KOPT-K1 (cell line): ENCODE results near the gene SPATS2.

Experiments
- H3K27ac ChIP-seq: fragments of 200-600 bp; sonication (generic); 2 replicates; pipeline ENCODE4 v1.5.1; 2016; ENCODE audit warnings: antibody characterized with exemption, mild to moderate bottlenecking, low read depth, low read length; ENCODE audit not compliant: poor library complexity, severe bottlenecking
- H3K36me3 ChIP-seq: fragments of 200-600 bp; sonication (generic); 2 replicates; pipeline ENCODE4 v1.5.1; 2017; ENCODE audit warnings: antibody characterized with exemption, mild to moderate bottlenecking, low read length, moderate library complexity; ENCODE audit not compliant: insufficient read depth
- H3K9me3 ChIP-seq: fragments of 200-600 bp; sonication (generic); 2 replicates; pipeline ENCODE4 v1.5.1; 2017; ENCODE audit warnings: antibody characterized with exemption, low read length, mild to moderate bottlenecking; ENCODE audit not compliant: insufficient read depth, poor library complexity, severe bottlenecking

Gene SPATS2

DNA sequence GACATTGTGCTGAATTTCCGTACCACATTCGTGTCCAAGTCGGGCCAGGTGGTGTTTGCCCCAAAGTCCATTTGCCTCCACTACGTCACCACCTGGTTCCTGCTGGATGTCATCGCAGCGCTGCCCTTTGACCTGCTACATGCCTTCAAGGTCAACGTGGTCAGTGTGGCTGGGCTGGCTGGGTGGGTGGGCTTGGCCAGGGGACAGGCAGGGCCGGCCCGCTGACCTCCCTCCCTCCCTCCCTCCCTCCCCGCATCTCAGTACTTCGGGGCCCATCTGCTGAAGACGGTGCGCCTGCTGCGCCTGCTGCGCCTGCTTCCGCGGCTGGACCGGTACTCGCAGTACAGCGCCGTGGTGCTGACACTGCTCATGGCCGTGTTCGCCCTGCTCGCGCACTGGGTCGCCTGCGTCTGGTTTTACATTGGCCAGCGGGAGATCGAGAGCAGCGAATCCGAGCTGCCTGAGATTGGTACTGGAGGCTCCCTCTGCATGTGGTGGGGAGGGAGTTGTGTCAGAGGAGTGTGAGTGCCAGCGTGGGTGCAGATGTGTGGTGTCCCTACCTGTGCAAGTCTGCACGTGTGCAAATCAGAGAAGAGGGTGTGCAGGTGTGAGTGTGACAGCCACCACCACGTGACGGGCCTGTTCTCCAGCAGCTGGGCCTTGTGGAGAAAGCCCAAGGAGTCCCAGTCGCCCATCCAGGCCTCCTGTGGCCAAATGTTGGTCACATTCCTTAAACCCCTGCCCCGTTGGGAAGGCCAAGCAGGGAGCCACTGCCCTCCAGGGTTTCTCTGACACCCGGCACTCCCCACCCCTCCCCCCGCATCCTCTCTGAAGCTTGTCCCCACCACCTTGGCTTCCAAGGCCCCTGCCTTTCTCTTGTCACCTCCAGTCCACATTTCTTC, 176.9 kb downstream of the SPATS2 start:
- Histone ChIP-seq H3K27ac (no peak overlapping the region), H3K9me3 (no peaks in the 10 kb centered on the region)

DNA sequence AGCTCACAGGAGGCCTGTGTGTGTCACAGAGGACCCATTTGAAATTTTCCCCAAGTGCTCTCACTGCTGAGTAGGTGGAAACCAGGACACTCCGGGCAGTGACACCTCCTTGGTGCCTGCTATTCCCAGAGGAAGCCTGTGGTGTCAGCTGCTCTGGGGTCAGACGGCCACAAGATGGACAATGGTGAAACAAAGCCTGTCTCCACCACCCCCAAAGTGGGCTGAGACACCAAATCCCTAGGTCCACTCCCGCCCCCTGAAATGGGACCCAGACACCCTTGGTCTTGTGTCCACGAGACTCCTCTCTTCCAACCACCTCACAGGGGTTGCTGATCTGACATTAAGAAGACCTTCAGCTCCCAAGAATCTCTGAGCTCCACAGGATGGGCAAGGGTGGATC, 178.6 kb downstream of the SPATS2 start:
- no peak overlapping the region for H3K27ac ChIP-seq
- no peaks in the 10 kb centered on the region for H3K9me3 ChIP-seq
- H3K36me3 ChIP-seq = no peaks in the 10 kb centered on the region

More for the DNA sequence above, 176.9 kb downstream of the SPATS2 start:
- no peaks in the 10 kb centered on the region for H3K36me3 ChIP-seq

DNA sequence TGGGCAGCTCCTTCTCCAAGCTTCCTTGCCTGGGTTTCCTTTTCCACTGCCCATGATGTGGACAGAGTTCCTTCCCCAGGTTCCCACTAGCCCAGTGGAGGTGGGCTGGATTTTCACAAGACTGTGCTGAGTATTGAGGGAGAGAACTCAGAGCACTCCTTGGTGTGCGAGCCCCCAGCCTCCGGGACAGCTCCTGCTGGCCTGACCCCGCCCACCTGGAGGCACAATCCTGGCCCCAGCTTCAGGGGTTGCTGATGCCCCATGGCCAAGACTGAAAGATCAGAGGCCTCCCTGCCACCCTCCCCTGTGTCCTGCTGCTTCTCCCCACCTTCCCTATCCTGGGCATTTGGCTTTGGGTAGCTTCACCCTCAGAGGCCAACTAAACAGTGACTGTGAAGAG, 179.2 kb downstream of the SPATS2 start:
- H3K27ac ChIP-seq = no peak overlapping the region
- H3K36me3 ChIP-seq = no peaks in the 10 kb centered on the region
- H3K9me3 ChIP-seq = no peaks in the 10 kb centered on the region

DNA sequence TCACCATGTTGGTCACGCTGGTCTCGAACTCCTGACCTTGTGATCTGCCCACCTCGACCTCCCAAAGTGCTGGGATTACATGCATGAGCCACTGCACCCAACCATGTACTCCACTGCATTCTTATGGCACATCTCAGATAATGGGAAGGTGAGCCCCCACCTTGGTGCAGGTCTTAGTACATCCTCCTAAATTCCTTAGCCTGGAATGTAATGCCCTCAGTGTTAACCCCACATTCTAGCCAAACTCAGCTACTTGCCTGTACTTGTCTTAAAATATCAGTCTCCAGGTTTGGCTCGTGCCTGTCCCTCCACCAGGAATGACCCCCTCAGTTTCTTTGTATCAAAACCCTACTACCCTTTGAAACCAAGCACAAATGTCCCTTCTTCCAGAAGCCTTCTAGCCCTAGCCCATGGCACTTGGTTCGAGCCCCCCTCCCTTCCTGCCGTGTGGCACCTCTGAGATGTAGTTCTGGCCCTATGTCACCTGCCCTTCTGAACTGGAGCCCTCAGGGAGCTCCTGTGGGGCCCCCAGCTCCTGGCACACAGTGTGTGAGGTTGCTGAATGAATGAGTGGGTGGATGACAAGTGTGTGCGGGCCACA, 179.9 kb downstream of the SPATS2 start:
- no peak overlapping the region for H3K27ac ChIP-seq
- H3K36me3 ChIP-seq = no peaks in the 10 kb centered on the region
- no peaks in the 10 kb centered on the region for H3K9me3 ChIP-seq

DNA sequence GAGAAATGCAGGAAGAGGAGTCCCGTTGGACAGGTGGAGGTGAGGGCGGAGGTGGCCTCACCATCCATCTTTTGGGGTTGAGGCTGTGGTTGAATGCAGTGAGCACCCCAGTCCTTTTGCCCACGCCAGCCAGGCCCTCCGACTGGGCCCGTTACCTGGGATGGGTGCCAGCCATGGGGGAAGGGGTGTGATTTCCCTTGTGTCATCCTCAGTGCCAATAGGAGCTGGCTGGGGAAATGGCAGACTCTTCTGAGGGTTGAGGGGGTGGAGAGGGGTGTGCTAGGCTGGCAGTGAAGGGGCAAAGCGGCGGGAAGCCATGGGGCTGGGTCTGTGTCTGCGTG, 181.2 kb downstream of the SPATS2 start:
- H3K36me3 ChIP-seq = no peaks in the 10 kb centered on the region
- H3K9me3 ChIP-seq = no peaks in the 10 kb centered on the region
- H3K27ac ChIP-seq = no peak overlapping the region

DNA sequence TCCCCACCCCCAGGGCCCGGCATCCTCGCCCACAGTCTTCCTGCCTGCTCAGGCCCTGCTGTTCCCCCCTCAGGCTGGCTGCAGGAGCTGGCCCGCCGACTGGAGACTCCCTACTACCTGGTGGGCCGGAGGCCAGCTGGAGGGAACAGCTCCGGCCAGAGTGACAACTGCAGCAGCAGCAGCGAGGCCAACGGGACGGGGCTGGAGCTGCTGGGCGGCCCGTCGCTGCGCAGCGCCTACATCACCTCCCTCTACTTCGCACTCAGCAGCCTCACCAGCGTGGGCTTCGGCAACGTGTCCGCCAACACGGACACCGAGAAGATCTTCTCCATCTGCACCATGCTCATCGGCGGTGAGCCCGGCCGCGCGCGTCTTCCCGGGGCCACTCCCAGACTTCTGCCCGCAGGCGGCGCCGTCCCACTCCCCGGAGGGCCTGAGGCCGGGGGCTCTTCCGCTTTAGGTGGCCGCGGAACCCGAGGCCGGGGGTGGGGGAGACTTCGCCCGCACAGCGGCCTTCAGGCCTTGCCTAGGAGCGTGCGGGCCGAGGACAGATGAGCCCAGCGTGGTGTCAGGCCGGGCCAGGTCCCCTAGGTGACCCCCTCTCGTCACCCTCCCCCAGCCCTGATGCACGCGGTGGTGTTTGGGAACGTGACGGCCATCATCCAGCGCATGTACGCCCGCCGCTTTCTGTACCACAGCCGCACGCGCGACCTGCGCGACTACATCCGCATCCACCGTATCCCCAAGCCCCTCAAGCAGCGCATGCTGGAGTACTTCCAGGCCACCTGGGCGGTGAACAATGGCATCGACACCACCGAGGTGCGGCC, 181.8 kb downstream of the SPATS2 start:
- no peaks in the 10 kb centered on the region for H3K36me3 ChIP-seq
- no peaks in the 10 kb centered on the region for H3K9me3 ChIP-seq
- H3K27ac ChIP-seq = no peak overlapping the region

DNA sequence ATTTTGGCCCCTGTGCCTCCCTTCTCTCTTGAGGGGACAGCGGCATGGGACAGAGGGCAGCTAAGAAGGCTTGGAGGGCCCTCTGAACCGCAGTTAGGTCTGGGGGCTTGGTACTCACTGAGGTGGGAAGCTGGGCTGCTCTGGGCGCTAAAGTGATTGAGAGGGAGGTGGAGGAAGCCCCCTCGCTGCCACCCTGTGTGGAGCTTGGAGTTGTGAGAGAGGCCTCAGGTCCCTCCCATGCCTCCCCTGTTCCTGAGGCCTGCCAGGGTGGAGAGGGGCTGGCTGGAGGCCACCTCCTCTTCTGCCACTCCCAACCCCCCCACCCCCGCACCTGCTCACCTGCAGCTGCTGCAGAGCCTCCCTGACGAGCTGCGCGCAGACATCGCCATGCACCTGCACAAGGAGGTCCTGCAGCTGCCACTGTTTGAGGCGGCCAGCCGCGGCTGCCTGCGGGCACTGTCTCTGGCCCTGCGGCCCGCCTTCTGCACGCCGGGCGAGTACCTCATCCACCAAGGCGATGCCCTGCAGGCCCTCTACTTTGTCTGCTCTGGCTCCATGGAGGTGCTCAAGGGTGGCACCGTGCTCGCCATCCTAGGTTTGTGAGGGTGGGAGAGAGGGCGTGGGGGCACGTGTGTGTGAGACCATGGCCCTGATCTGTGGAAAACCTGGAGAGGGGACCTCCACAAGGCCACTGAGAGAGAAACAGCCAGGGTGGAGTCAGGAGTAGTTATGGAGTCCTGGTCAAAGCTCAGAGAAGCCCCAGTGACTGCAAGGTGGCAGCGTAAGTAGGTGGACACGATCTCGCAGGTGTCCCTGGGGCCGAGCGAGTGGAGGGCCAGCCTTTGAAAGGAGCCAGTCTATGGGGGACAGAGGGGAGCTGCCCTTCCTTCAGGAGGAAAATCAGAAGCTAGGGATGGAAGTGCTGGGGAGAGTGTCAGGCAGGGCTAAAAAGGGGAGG, 182.8 kb downstream of the SPATS2 start:
- H3K9me3 ChIP-seq = no peaks in the 10 kb centered on the region
- no peak overlapping the region for H3K27ac ChIP-seq
- H3K36me3 ChIP-seq = no peaks in the 10 kb centered on the region

DNA sequence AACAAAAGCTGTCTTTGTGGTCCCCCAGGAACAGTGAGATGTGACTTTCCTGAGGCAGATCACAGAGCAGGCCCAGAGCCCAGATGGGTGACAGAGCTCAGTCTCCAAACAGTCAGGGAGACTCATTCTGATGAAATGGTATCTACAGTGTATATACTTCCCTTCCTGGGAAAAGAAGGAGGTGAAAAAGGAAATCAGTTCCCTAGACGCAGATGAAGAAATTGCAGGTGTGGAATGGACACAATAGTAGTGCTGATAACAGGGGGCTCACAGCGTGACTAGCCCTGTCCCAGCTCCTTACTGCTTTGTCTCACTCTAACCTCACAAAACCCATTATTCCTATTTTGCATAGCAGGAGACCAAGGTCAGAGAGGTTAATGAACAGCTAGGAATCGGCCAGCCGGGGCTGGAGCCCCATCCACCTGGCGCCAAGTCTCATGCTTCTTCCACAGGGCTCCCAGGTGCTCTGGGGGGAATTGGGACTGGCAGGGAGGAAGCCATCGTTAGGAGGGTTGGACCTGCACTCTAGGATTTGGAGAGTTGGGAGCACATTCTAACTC, 183.5 kb downstream of the SPATS2 start:
- H3K9me3 ChIP-seq = no peaks in the 10 kb centered on the region
- H3K27ac ChIP-seq = no peak overlapping the region

DNA sequence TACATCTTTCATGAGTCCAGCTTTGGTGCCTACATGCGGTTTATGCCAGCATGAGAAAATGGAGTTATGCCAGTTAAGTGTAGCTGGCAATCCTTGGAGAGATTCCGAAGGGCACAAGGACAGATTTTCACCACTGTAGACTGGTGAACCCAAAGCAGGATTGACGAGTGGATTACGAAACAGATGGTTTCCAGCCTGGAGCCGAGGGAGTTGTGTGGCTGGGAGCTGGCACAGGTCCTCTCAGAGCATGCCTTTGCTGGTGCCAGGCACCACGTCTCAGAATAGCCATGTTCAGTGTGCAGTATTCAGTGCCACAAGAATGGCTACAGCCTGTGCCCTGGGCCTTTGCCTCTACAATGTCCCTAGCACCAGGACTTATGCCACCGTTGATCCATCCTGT, 184.8 kb downstream of the SPATS2 start:
- H3K36me3 ChIP-seq = peaks cover 14% of the 10 kb centered on the region
- no peak overlapping the region for H3K27ac ChIP-seq

More for the DNA sequence above, 183.5 kb downstream of the SPATS2 start:
- peaks cover 2% of the 10 kb centered on the region; the same call in 1 of the 2 replicates for H3K36me3 ChIP-seq

DNA sequence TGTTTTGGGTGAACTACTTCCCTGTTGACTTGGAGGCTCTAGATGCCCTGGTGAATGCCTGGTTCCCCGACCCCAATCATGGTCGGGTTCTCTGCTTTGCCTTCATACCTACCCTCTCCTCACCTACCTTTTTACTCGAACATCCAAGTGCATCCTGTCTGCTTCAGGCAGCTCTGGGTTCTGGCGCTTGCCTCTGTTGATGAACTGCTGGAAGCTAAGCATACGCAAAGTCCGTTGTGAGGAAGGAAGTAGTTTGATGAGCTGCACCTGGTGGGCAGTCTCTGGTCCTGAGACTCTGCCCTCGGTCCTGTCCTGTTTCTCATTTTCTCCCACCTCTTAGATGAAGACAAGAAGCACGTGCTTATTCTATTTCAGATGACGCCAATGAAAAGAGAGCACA, 185.2 kb downstream of the SPATS2 start:
- H3K9me3 ChIP-seq = no peaks in the 10 kb centered on the region
- H3K27ac ChIP-seq = no peak overlapping the region
- peaks cover 18% of the 10 kb centered on the region for H3K36me3 ChIP-seq

More for the DNA sequence above, 184.8 kb downstream of the SPATS2 start:
- no peaks in the 10 kb centered on the region for H3K9me3 ChIP-seq

DNA sequence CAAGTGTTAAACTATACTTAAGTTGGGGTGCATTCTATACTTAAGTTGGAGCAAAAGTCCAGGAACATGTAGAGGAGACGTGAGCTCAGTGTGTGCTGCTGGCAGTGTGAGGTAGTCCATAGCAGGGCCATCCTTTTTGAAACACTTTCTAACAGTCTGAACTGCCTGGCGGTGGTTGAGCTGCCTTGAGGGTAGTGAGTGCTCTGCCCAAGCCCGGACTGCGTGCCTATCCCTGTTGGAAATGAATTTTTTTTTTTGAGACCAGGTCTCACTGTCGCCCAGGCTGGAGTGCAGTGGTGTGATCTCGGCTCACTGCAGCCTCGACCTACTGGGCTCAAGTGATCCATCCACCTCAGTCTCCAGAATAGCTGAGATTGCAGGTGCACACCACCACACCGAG, 185.6 kb downstream of the SPATS2 start:
- H3K27ac ChIP-seq = no peak overlapping the region
- H3K36me3 ChIP-seq = peaks cover 23% of the 10 kb centered on the region
- no peaks in the 10 kb centered on the region for H3K9me3 ChIP-seq

DNA sequence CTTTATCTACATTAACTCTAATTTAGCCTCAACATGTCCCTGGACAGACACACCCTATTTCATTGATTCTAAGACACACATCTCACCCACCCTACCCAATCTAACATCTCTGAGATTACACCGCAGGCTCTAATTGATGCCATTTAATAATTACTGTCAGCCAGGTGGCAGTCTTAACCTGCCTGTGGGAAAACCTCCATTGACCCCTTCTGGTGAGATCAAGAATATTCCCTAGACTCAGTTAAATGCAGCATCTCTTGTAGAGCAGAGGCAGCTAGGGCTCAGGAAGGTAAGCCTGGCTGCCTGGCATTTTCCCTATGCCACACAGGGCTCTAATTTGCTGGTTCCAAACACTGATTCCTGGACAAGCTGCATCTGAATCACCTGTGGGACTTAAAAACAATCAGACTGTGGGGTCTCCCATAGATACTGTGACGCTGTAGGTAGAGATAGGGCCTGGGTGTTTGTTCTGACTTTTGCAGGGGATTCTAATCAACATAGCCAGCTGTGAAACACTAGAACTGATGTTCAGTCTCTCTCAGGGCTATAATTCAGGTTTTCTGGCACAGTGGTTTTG, 186.3 kb downstream of the SPATS2 start:
- Histone ChIP-seq H3K36me3 (peaks cover 30% of the 10 kb centered on the region), H3K27ac (no peak overlapping the region), H3K9me3 (no peaks in the 10 kb centered on the region)

DNA sequence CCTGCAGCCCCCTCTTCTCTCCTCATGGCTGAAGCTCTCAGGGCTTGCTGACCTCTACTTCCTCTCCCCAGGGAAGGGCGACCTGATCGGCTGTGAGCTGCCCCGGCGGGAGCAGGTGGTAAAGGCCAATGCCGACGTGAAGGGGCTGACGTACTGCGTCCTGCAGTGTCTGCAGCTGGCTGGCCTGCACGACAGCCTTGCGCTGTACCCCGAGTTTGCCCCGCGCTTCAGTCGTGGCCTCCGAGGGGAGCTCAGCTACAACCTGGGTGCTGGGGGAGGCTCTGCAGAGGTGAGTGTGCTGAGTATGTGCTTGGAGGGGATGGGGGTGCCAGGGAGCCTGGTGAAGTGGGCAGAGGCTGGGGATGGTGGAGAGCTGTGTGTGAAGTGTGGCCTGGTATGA, 187.0 kb downstream of the SPATS2 start:
- Histone ChIP-seq H3K36me3 (peaks cover 36% of the 10 kb centered on the region), H3K27ac (no peak overlapping the region), H3K9me3 (no peaks in the 10 kb centered on the region)
